IPS DF 19.7 (cell line): Measurements from ENCODE around the gene ITCH.
"Not testable (repeated sequence)": the region's sequence is repeated elsewhere in the genome, so short reads cannot be mapped to it uniquely, and the experiment has no call there.

Experiments
- DNase-seq: peaks from one replicate; pipeline ENCODE4 v3.0.0-alpha.2; 2013; ENCODE audit warnings: low read depth, low spot score

The ITCH gene

GRCh38 chr20:34507702-34508413 lies 144.8 kb downstream of the ITCH start:
- DNase-seq: no peak

DNA sequence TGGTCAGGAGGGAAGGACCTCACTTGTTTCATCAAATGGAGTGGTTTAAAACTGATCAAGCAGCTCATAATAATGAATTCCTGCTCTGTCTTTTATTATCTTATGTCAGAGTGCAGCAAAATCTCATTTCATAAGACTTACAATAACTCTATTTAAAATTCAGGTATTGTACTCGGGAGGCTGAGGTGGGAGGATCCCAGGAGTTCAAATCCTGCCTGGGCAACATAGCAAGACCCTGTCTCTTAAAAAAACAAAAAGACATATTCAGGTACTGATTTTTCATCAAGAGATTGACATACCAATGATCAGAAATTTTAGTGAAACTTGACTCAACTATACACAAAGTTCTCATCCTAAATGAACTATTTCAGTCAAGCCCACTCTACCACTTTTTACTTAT lies 147.5 kb downstream of the ITCH start:
- DNase-seq: no peak

- DNase-seq: no peak
Observed at GRCh38 chr20:34511891-34512265, 148.8 kb downstream of the ITCH start.

GRCh38 chr20:34512266-34512954 lies 149.3 kb downstream of the ITCH start:
- no peak for DNase-seq

DNA sequence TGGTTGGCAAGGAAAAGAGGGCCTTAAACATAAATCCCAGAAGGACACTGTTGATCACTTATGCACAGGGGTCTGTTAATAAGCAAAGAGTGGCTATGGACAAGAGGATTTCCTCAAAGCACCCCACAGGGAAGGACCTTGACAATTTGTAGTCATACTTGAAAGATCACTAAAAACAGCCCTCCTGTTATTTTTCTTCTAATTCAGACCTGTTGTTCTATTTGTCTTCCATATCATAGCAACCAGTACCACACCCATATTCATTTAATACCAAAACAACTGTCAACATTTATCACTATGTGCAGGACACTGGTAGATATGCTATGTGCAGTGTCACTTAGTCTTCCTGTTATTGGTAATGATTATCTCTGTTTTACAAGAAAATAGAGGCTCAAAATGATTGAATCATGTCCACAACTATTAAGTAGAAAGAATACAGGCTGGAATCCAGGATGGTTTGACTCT lies 149.9 kb downstream of the ITCH start:
- no peak for DNase-seq

- not testable (repeated sequence) for DNase-seq
Observed at GRCh38 chr20:34514034-34514433, 151.0 kb downstream of the ITCH start.

DNA sequence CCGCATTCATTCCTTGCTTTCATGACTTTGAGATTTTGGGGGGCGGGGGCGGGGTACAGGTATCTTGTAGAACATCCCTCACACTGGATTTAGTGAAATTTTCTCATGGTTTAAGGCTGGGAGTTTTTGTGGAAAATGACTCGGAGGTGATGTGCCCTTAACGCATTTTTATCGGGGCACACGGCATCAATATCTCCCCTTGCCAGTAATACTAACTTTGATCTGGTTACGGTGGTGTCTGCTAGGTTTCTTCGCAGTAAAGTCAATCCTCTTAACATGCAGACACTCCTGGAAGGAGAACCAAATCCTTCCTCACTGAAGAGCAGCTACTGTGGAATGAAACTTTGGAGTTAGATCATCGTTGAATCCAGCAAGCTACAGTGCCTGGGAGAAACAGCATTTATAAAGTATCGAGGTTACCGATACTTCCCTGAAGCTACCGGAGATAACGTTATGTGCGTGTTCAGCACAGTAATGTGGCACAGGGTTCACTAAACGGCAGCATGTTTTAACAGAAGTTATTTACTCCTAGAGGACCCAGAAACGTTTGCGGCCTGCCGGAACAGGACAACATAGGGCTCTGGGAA lies 151.9 kb downstream of the ITCH start:
- no peak for DNase-seq

GRCh38 chr20:34515484-34516246 lies 152.6 kb downstream of the ITCH start:
- peak; percentile 75 for DNase-seq

DNA sequence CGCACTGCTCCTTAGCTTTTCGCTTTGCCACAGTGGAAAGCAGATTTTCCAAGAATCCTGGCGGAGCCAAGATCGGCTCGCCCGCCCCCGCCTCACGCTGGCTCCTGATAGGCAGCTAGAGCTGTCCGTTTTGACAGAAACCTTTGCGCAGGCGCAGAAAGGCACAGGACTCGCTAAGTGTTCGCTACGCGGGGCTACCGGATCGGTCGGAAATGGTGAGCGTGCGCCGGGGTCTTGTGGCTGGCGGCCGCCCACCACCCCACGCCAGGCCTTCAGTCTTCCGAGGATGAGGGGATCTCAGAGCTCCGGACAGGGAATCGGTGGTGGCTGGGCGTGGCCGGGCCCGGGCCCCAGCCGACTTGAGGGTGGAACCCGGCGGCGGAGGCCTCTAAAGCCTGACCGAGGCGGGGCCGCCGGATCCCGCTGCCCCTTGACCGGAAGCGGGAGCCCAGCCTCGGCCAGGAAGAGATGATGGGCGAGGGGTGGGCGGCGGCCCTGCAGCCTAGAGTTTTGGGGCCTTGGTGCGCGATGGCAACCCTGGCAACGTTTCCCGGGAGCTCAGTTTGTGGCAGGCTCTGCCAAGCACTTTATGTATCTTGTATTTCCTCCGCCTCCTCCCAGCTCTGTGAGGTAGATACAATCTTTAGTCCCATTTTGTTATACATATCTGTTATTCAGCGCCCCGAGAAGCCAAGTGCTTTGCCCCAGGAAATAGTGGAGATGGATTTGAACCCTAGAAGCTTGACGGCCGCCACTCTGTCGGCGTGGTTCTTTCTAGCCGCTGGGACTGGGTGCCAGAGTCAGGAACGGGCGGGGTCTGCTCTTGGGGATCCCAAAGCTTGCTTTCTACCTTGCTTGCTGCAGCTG lies 153.4 kb downstream of the ITCH start, which contains the start of gene DYNLRB1:
Gene DYNLRB1 (plus strand): TSS at position 176 of the 867 bp plus-strand sequence. CDS start 37 bp downstream, at position 213.
- DNase-seq: peak; percentile 88

DNA sequence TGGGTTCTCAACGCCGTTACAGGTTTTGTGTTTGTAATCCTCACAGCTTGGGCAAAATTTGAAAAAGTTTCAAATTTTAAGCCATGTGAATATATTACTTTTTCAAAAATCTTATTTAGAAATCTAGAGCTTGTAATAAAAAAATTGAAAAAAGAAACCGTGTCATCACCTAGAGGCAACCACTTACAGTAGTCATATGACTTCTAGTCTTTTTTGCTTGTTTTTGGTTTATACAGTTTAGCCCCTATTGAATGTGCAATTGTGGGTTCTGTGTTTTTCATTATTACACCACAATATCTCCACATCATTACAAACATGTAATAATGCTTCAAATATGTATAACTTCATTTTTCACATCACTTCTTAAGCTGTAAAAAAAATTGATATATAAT lies 154.0 kb downstream of the ITCH start:
- no peak for DNase-seq

DNA sequence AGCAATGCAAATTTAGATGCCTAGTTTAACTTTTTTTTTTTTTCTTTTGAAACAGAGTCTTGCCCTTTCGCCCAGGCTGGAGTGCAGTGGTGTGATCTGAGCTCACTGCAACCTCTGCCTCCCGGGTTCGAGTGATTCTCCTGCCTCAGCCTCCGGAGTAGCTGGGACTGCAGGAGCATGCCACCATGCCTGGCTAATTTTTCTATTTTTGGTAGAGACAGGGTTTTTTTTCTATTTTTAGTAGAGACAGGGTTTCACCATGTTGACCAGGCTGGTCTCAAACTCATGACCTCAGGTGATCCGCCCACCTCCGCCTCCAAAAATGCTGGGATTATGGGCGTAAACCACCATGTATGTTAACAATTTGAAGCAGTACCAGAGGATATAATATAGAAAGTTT lies 155.8 kb downstream of the ITCH start:
- not testable (repeated sequence) for DNase-seq

- not testable (repeated sequence) for DNase-seq
Observed at GRCh38 chr20:34519841-34520240, 156.8 kb downstream of the ITCH start.

DNA sequence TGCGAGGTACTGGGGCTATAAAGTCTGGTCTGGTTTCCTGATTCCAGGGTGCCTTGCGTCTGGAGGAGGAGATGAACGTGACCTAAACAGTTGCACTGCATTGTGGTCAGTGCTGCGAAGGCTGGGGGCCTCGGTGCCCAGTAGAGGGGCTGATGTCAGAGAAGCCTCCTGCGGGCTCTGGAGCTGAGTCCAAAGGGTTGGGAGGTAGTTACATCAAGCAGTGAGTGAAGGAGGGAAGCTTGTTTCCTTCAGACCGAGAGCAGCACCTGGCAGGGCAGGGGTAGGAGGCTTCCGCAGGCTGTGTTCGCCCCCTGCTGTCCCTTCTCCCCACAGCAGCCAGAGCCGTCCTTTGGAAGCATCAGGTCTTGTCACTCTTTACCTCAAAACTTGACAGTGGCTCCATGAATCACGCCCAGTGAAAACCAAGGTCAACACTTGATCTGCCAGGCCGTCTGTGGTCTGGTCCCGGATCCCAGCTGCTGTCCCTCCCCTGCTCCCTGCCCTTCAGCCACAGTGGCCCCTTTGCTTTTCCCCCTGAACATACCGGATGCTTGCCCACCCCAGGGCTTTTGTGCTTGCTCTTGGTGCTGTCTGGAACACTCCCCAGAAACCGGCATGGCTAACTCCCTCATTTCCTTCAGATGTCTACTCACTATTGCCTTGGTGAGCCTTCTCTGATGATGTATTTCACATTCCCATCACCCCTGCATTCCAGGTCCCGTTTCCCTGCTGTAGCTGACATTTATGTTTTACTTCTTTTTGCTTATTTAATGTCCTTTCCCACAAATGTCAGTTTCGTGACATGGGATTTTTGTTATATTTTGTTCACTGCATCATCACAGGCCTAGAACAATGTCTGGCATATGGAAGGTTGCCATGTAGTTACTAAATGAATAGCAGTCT lies 160.1 kb downstream of the ITCH start:
- DNase-seq: no peak

DNA sequence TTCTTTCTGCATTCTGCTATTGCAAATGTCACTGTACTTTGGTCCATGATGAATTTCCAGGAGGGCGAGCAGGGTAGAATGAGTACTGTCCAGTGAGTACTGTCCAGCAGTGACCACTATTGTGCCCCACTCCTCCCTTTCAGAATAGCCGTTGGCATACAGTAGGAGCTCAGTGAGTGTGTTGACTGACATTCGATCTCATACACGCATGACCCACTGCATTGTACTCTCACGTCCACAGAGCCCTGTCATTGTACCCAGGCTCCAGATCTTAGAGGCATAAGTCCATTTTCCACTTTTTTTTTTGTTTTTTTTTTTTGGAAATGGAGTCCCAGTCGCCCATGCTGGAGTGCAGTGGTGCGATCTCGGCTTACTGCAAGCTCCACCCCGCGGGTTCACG lies 161.4 kb downstream of the ITCH start:
- no peak for DNase-seq

DNA sequence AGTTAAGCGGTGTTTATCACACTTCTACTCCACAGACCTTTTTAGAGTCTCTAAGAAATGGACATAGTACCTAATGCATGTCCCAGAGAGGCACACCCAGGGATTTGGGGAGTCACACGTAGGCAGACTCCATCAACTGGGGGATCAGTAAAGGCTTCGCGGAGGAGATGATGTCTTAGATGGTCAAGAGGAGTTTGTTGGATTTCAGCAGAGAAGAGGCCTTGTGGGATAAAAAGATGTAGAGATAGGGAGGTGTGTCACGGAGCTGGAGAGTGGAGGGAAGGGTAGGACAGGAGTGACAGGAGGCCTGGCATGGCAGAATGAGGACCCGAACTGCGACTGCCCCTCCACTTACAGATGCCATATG lies 162.3 kb downstream of the ITCH start:
- DNase-seq: no peak

- no peak for DNase-seq
Observed at GRCh38 chr20:34525709-34526416, 162.8 kb downstream of the ITCH start.

- DNase-seq: no peak
Observed at GRCh38 chr20:34526466-34526865, 163.4 kb downstream of the ITCH start.

- no peak for DNase-seq
Observed at GRCh38 chr20:34527016-34527415, 163.9 kb downstream of the ITCH start.

GRCh38 chr20:34528921-34529297 lies 165.8 kb downstream of the ITCH start:
- no peak for DNase-seq
